GM12878 (cell line): ENCODE results near the gene EHD4. TPM values are rescaled to one million over a fixed set of nuclear protein-coding genes. Genes with fewer than 3 reads are reported as not detected.

Experiments
- ATAC-seq: fragments of 200-7000 bp; cut with Tn5 transposase; 3 replicates; pipeline ENCODE4 v1.9.1; 2020; ENCODE audit warnings: mild to moderate bottlenecking, moderate library complexity
- BruUV-seq: library from RNA; stranded (reverse); fragments of 400-500 nt; replicated peaks from 2 replicates; lab custom pipeline; 2021; lab: Mats Ljungman, UMichigan
- CTCF ChIA-PET: fragments of 300-600 bp; sonication (Branson Sonifier 250); formaldehyde crosslinking; extraction: SDS; loops from one replicate; lab custom pipeline; 2021; ENCODE audit warnings: inconsistent platforms; lab: Yijun Ruan, JAX
- POLR2A ChIA-PET: fragments of 350-600 bp; formaldehyde crosslinking; extraction: SDS; loops from one replicate; lab custom pipeline; 2021; ENCODE audit warnings: inconsistent platforms; lab: Charles Lee
- RAD21 ChIA-PET: fragments of 300-600 bp; sonication (Branson Sonifier 250); formaldehyde crosslinking; loops from one replicate; lab custom pipeline; 2023; ENCODE audit warnings: antibody characterized with exemption; ENCODE audit not compliant: unreplicated experiment; lab: Charles Lee
- SMC1A ChIA-PET: fragments of 300-600 bp; sonication (Branson Sonifier 250); formaldehyde crosslinking; loops from one replicate; lab custom pipeline; 2023; ENCODE audit not compliant: unreplicated experiment, uncharacterized antibody; lab: Charles Lee
- DNase-seq: peaks from one replicate; pipeline ENCODE4 v3.0.0-alpha.2; 2011; ENCODE audit warnings: low read depth, low spot score
- FAIRE-seq: peaks from 3 replicates; lab custom pipeline; 2011; peaks lifted over from hg19 to GRCh38; lab: Jason Lieb, UNC
- H2AFZ ChIP-seq: 2 replicates; pipeline ENCODE4 v1.6.0; 2011; ENCODE audit warnings: low read depth, low read length, control low read depth; ENCODE audit not compliant: control insufficient read depth
- H3K27ac ChIP-seq: 2 replicates; pipeline ENCODE4 v1.5.1; 2011; ENCODE audit warnings: control low read depth; ENCODE audit not compliant: control insufficient read depth, insufficient read depth
- H3K27me3 ChIP-seq, 2 experiments: replicated peaks in 1 of 2; 2 replicates each; pipeline versions ENCODE4 v1.6.0 to v1.6.1; 2011; ENCODE audit warnings: low read length in 1 of 2; ENCODE audit not compliant: control insufficient read depth in 2 of 2, insufficient read depth in 2 of 2
- H3K36me3 ChIP-seq, 2 experiments: 2 replicates each; pipeline ENCODE4 v1.5.1; 2011; ENCODE audit warnings: low read length in 1 of 2; ENCODE audit not compliant: control insufficient read depth in 2 of 2, insufficient read depth in 2 of 2
- H3K4me1 ChIP-seq: 2 replicates; pipeline ENCODE4 v1.6.1; 2011; ENCODE audit warnings: mild to moderate bottlenecking, low read length, moderate library complexity, mixed read lengths; ENCODE audit not compliant: control insufficient read depth, insufficient read depth
- H3K4me2 ChIP-seq: 2 replicates; pipeline ENCODE4 v1.6.0; 2011; ENCODE audit warnings: control low read depth; ENCODE audit not compliant: control insufficient read depth, insufficient read depth
- H3K4me3 ChIP-seq: fragments of 200-600 bp; sonication (generic); 2 replicates; pipeline ENCODE4 v1.5.1; 2016
- H3K79me2 ChIP-seq: 2 replicates; pipeline ENCODE4 v1.6.0; 2011; ENCODE audit warnings: low read length; ENCODE audit not compliant: control insufficient read depth, insufficient read depth
- H3K9ac ChIP-seq: 2 replicates; pipeline ENCODE4 v1.8.0; 2011; ENCODE audit warnings: low read length, control low read depth, mixed read lengths; ENCODE audit not compliant: control insufficient read depth, insufficient read depth
- H3K9me3 ChIP-seq: replicated peaks from 3 replicates; pipeline ENCODE4 v1.5.1; 2011; ENCODE audit warnings: mild to moderate bottlenecking, low read length; ENCODE audit not compliant: control insufficient read depth, insufficient read depth
- H4K20me1 ChIP-seq: 2 replicates; pipeline ENCODE4 v1.6.0; 2011; ENCODE audit not compliant: control insufficient read depth, insufficient read depth
- ASH2L ChIP-seq: fragments of 300-600, 200-600 bp; sonication (generic); IDR thresholded peaks from 2 replicates; pipeline ENCODE4 v1.6.1; 2017; ENCODE audit warnings: low read depth, mild to moderate bottlenecking, borderline replicate concordance
- ATF2 ChIP-seq: IDR thresholded peaks from 2 replicates; pipeline ENCODE4 v1.6.1; 2012; ENCODE audit warnings: low read length, inconsistent platforms
- ATF3 ChIP-seq: IDR thresholded peaks from 2 replicates; pipeline ENCODE4 v1.6.1; 2011; ENCODE audit warnings: low read depth, mild to moderate bottlenecking, low read length, moderate library complexity, borderline replicate concordance; ENCODE audit errors: extremely low read depth
- ATF7 ChIP-seq: fragments of 450-650 bp; IDR thresholded peaks from 2 replicates; pipeline ENCODE4 v1.6.1; 2016; ENCODE audit warnings: low read depth, mild to moderate bottlenecking
- BACH1 ChIP-seq: fragments of 450-650 bp; IDR thresholded peaks from 2 replicates; pipeline ENCODE4 v1.6.1; 2017; ENCODE audit warnings: mild to moderate bottlenecking, borderline replicate concordance
- BCL3 ChIP-seq: IDR thresholded peaks from 2 replicates; pipeline ENCODE4 v1.6.1; 2011; ENCODE audit warnings: borderline replicate concordance, low read depth, mild to moderate bottlenecking, moderate library complexity, low read length; ENCODE audit not compliant: insufficient read depth, poor library complexity, severe bottlenecking
- CREM ChIP-seq: IDR thresholded peaks from 2 replicates; pipeline ENCODE4 v1.6.1; 2014; ENCODE audit warnings: antibody characterized with exemption, low read depth
- EED ChIP-seq: sonication (generic); IDR thresholded peaks from 2 replicates; pipeline ENCODE4 v1.6.1; 2016; ENCODE audit warnings: antibody characterized with exemption, low read depth
- ESRRA ChIP-seq: IDR thresholded peaks from 2 replicates; pipeline ENCODE4 v1.6.1; 2012; ENCODE audit warnings: mild to moderate bottlenecking, low read length, improper control_type of control experiment
- GATAD2B ChIP-seq: fragments of 450-650 bp; conservative IDR thresholded peaks from 2 replicates; pipeline ENCODE4 v1.6.1; 2017; ENCODE audit warnings: low read depth, mild to moderate bottlenecking, moderate library complexity
- HCFC1 ChIP-seq: fragments of 150-350 bp; IDR thresholded peaks from 2 replicates; pipeline ENCODE4 v1.6.1; 2014; ENCODE audit warnings: low read length
- NFYB ChIP-seq: IDR thresholded peaks from 2 replicates; pipeline ENCODE4 v1.6.1; 2011; ENCODE audit warnings: low read depth, mild to moderate bottlenecking, low read length, improper control_type of control experiment, moderate library complexity; ENCODE audit not compliant: insufficient read depth
- POU2F2 ChIP-seq: IDR thresholded peaks from 3 replicates; pipeline ENCODE4 v1.6.1; 2011; ENCODE audit warnings: low read depth, mild to moderate bottlenecking, low read length, borderline replicate concordance
- SIN3A ChIP-seq: IDR thresholded peaks from 2 replicates; pipeline ENCODE4 v1.6.1; 2012; ENCODE audit warnings: low read depth, low read length, improper control_type of control experiment
- SMAD1 ChIP-seq: fragments of 450-650 bp; IDR thresholded peaks from 2 replicates; pipeline ENCODE4 v1.6.1; 2018; ENCODE audit warnings: mild to moderate bottlenecking, low read depth; ENCODE audit not compliant: partially characterized antibody
- SMARCA5 ChIP-seq: fragments of 450-650 bp; IDR thresholded peaks from 2 replicates; pipeline ENCODE4 v1.6.1; 2017; ENCODE audit warnings: mild to moderate bottlenecking
- SP1 ChIP-seq: IDR thresholded peaks from one replicate; pipeline ENCODE4 v1.6.1; 2011; ENCODE audit warnings: low read depth, low read length
- STAT1 ChIP-seq: fragments of 450-650 bp; conservative IDR thresholded peaks from 2 replicates; pipeline ENCODE4 v1.6.1; 2014; ENCODE audit warnings: antibody characterized with exemption, mild to moderate bottlenecking
- WRNIP1 ChIP-seq: IDR thresholded peaks from 2 replicates; pipeline ENCODE4 v1.6.1; 2011; ENCODE audit warnings: low read depth, low read length, improper control_type of control experiment, borderline replicate concordance
- ZBTB33 ChIP-seq: fragments of 450-650 bp; IDR thresholded peaks from 2 replicates; pipeline ENCODE4 v1.6.1; 2017; ENCODE audit warnings: mild to moderate bottlenecking
- WGBS: methylation state at CpG from one replicate; pipeline ENCODE4 v1.1.6; 2016; ENCODE audit warnings: low lambda C conversion rate; ENCODE audit not compliant: insufficient replicate concordance, insufficient coverage; ENCODE audit errors: missing lambda C conversion rate; 5-methylcytosine and 5-hydroxymethylcytosine counted together
- in situ Hi-C: fragments of 300-500 bp; cut with MboI; formaldehyde crosslinking; loops from 9 replicates; pipeline ENCODE4 v1.14.3; 2018; ENCODE audit warnings: mixed read lengths
- intact Hi-C: fragments of 100-400 bp; cut with micrococcal nuclease; formaldehyde crosslinking; loops from one replicate; pipeline ENCODE4 v1.14.2; 2022; ENCODE audit not compliant: unreplicated experiment
- polyA plus RNA-seq, 11 experiments: library from polyadenylated mRNA; depleted of rRNA in 4 of 11; unstranded in 6 of 11; stranded (reverse) in 5 of 11; fragments of >200 nt; fragmentation: Nextera tagmentation in 4 of 11; fragmentation: Illumina TruSeq in 1 of 11; extraction: Ambion mirVana in 4 of 11; extraction: Trizol in 1 of 11; gene quantifications; 1 replicate in 1 of 11; 2 replicates in 10 of 11; pipeline versions ENCODE4 v1.2.1 to v1.2.3, GENCODE V29; 2011 to 2016; ENCODE audit warnings: inconsistent platforms in 2 of 11, missing spikeins in 2 of 11, low read depth in 1 of 11
- total RNA-seq, 4 experiments: library from RNA; depleted of rRNA in 3 of 4; stranded (reverse); fragments of >200 nt in 3 of 4; fragmentation: Illumina TruSeq in 1 of 4; extraction: Trizol in 1 of 4; gene quantifications; 2 replicates each; pipeline versions ENCODE4 v1.2.1 to v1.2.3, GENCODE V29; 2013 to 2021

EHD4 gene
- total and polyA plus RNA-seq, 10 of the 15 experiments (the other 5 are each of a cell fraction or from before 2014, with no cell fraction given): 4.2 to 62.9 (median 44.7) TPM

- ChIA-PET RAD21 (interaction anchor here (1.5 kb wide), 1 partner anchor 103 kb away, joined by 3 read pairs; no protein-coding TSS in a partner anchor), POLR2A (no interaction called here), SMC1A (interaction anchor here (0.7 to 1.6 kb wide), 4 partner anchors 15 to 289 kb away, joined by 3 to 5 read pairs (median 3); no protein-coding TSS in a partner anchor), CTCF (interaction anchor here (0.6 to 11.8 kb wide), 8 partner anchors 12 to 211 kb away, joined by 3 to 137 read pairs (median 3); partner anchors contain the start of gene EHD4)
- H2AFZ ChIP-seq: no peak overlapping the region
- DNase-seq: no peak
- H4K20me1 ChIP-seq: no peaks in the 10 kb centered on the region
- H3K27me3 ChIP-seq: peaks cover 0 to 2% of the 10 kb centered on the region in 2 experiments; a peak in 2 of 4 replicates
- intact Hi-C loops (no loop called here), in situ Hi-C loops (no loop called here)
- H3K27ac ChIP-seq: no peak overlapping the region
- H3K9ac ChIP-seq: no peak overlapping the region
- WGBS: 57% methylated on average over 5 of the region's 5 CpGs
- no peaks in the 10 kb centered on the region for H3K36me3 ChIP-seq
- H3K79me2 ChIP-seq: no peaks in the 10 kb centered on the region
- no peak for ATAC-seq
- no peaks in the 10 kb centered on the region for H3K4me1 ChIP-seq
- no peak overlapping the region for H3K4me3 ChIP-seq
- TF ChIP-seq SMAD1 (no peak), ATF7 (no peak), CREM (no peak), SP1 (no peak), WRNIP1 (no peak), SIN3A (no peak), GATAD2B (no peak), BCL3 (no peak), HCFC1 (no peak), STAT1 (no peak), ATF3 (no peak), ATF2 (no peak), SMARCA5 (no peak), NFYB (no peak), POU2F2 (no peak), BACH1 (no peak), ESRRA (no peak), ASH2L (no peak), ZBTB33 (no peak), EED (no peak)
- no TSS peak for BruUV-seq
- H3K9me3 ChIP-seq: no peaks in the 10 kb centered on the region
- H3K4me2 ChIP-seq: no peak overlapping the region
- no peak for FAIRE-seq
These were observed 12.3 kb upstream of the EHD4 start for GRCh38 chr15:41984622-41985021.
